GM12878 (cell line): ENCODE measurements around the gene METTL23. TPM values are rescaled to one million over a fixed set of nuclear protein-coding genes. Genes with fewer than 3 reads are reported as not detected.

Source experiments
- ATAC-seq: fragments of 200-7000 bp; cut with Tn5 transposase; 3 replicates; pipeline ENCODE4 v1.9.1; 2020; ENCODE audit warnings: mild to moderate bottlenecking, moderate library complexity
- BruUV-seq: library from RNA; stranded (reverse); fragments of 400-500 nt; replicated peaks from 2 replicates; lab custom pipeline; 2021; lab: Mats Ljungman, UMichigan
- CTCF ChIA-PET: fragments of 300-600 bp; sonication (Branson Sonifier 250); formaldehyde crosslinking; extraction: SDS; loops from one replicate; lab custom pipeline; 2021; ENCODE audit warnings: inconsistent platforms; lab: Yijun Ruan, JAX
- POLR2A ChIA-PET: fragments of 350-600 bp; formaldehyde crosslinking; extraction: SDS; loops from one replicate; lab custom pipeline; 2021; ENCODE audit warnings: inconsistent platforms; lab: Charles Lee
- RAD21 ChIA-PET: fragments of 300-600 bp; sonication (Branson Sonifier 250); formaldehyde crosslinking; loops from one replicate; lab custom pipeline; 2023; ENCODE audit warnings: antibody characterized with exemption; ENCODE audit not compliant: unreplicated experiment; lab: Charles Lee
- SMC1A ChIA-PET: fragments of 300-600 bp; sonication (Branson Sonifier 250); formaldehyde crosslinking; loops from one replicate; lab custom pipeline; 2023; ENCODE audit not compliant: unreplicated experiment, uncharacterized antibody; lab: Charles Lee
- DNase-seq: peaks from one replicate; pipeline ENCODE4 v3.0.0-alpha.2; 2011; ENCODE audit warnings: low read depth, low spot score
- FAIRE-seq: peaks from 3 replicates; lab custom pipeline; 2011; peaks lifted over from hg19 to GRCh38; lab: Jason Lieb, UNC
- H2AFZ ChIP-seq: 2 replicates; pipeline ENCODE4 v1.6.0; 2011; ENCODE audit warnings: low read depth, low read length, control low read depth; ENCODE audit not compliant: control insufficient read depth
- H3K27ac ChIP-seq: 2 replicates; pipeline ENCODE4 v1.5.1; 2011; ENCODE audit warnings: control low read depth; ENCODE audit not compliant: control insufficient read depth, insufficient read depth
- H3K27me3 ChIP-seq, 2 experiments: replicated peaks in 1 of 2; 2 replicates each; pipeline versions ENCODE4 v1.6.0 to v1.6.1; 2011; ENCODE audit warnings: low read length in 1 of 2; ENCODE audit not compliant: control insufficient read depth in 2 of 2, insufficient read depth in 2 of 2
- H3K36me3 ChIP-seq, 2 experiments: 2 replicates each; pipeline ENCODE4 v1.5.1; 2011; ENCODE audit warnings: low read length in 1 of 2; ENCODE audit not compliant: control insufficient read depth in 2 of 2, insufficient read depth in 2 of 2
- H3K4me1 ChIP-seq: 2 replicates; pipeline ENCODE4 v1.6.1; 2011; ENCODE audit warnings: mild to moderate bottlenecking, low read length, moderate library complexity, mixed read lengths; ENCODE audit not compliant: control insufficient read depth, insufficient read depth
- H3K4me2 ChIP-seq: 2 replicates; pipeline ENCODE4 v1.6.0; 2011; ENCODE audit warnings: control low read depth; ENCODE audit not compliant: control insufficient read depth, insufficient read depth
- H3K4me3 ChIP-seq: fragments of 200-600 bp; sonication (generic); 2 replicates; pipeline ENCODE4 v1.5.1; 2016
- H3K79me2 ChIP-seq: 2 replicates; pipeline ENCODE4 v1.6.0; 2011; ENCODE audit warnings: low read length; ENCODE audit not compliant: control insufficient read depth, insufficient read depth
- H3K9ac ChIP-seq: 2 replicates; pipeline ENCODE4 v1.8.0; 2011; ENCODE audit warnings: low read length, control low read depth, mixed read lengths; ENCODE audit not compliant: control insufficient read depth, insufficient read depth
- H3K9me3 ChIP-seq: replicated peaks from 3 replicates; pipeline ENCODE4 v1.5.1; 2011; ENCODE audit warnings: mild to moderate bottlenecking, low read length; ENCODE audit not compliant: control insufficient read depth, insufficient read depth
- H4K20me1 ChIP-seq: 2 replicates; pipeline ENCODE4 v1.6.0; 2011; ENCODE audit not compliant: control insufficient read depth, insufficient read depth
- ASH2L ChIP-seq: fragments of 300-600, 200-600 bp; sonication (generic); IDR thresholded peaks from 2 replicates; pipeline ENCODE4 v1.6.1; 2017; ENCODE audit warnings: low read depth, mild to moderate bottlenecking, borderline replicate concordance
- BACH1 ChIP-seq: fragments of 450-650 bp; IDR thresholded peaks from 2 replicates; pipeline ENCODE4 v1.6.1; 2017; ENCODE audit warnings: mild to moderate bottlenecking, borderline replicate concordance
- BMI1 ChIP-seq: fragments of 450-650 bp; IDR thresholded peaks from 2 replicates; pipeline ENCODE4 v1.6.1; 2016; ENCODE audit warnings: mild to moderate bottlenecking, moderate library complexity, borderline replicate concordance
- CHD2 ChIP-seq: IDR thresholded peaks from 2 replicates; pipeline ENCODE4 v1.6.1; 2011; ENCODE audit warnings: low read depth, low read length, improper control_type of control experiment, borderline replicate concordance
- DPF2 ChIP-seq: fragments of 450-650 bp; IDR thresholded peaks from 2 replicates; pipeline ENCODE4 v1.6.1; 2017; ENCODE audit warnings: mild to moderate bottlenecking
- EED ChIP-seq: sonication (generic); IDR thresholded peaks from 2 replicates; pipeline ENCODE4 v1.6.1; 2016; ENCODE audit warnings: antibody characterized with exemption, low read depth
- EZH2 ChIP-seq: IDR thresholded peaks from 2 replicates; pipeline ENCODE4 v1.6.1; 2012; ENCODE audit warnings: low read depth, mild to moderate bottlenecking, control low read depth, inconsistent platforms, low read length, borderline replicate concordance; ENCODE audit not compliant: control insufficient read depth
- IKZF1 ChIP-seq: fragments of 450-650 bp; conservative IDR thresholded peaks from 2 replicates; pipeline ENCODE4 v1.6.1; 2017; ENCODE audit warnings: antibody characterized with exemption, mild to moderate bottlenecking
- IRF4 ChIP-seq: IDR thresholded peaks from 2 replicates; pipeline ENCODE4 v1.6.1; 2011; ENCODE audit warnings: low read depth, low read length
- MLLT1 ChIP-seq: fragments of 450-650 bp; IDR thresholded peaks from 2 replicates; pipeline ENCODE4 v1.6.1; 2016; ENCODE audit warnings: mild to moderate bottlenecking
- MYC ChIP-seq: IDR thresholded peaks from 2 replicates; pipeline ENCODE4 v1.6.1; 2011; ENCODE audit warnings: mild to moderate bottlenecking, low read length, moderate library complexity, inconsistent platforms; ENCODE audit not compliant: insufficient read depth, insufficient replicate concordance, insufficient read length, severe bottlenecking
- PAX8 ChIP-seq: fragments of 450-650 bp; IDR thresholded peaks from 2 replicates; pipeline ENCODE4 v1.6.1; 2017; ENCODE audit warnings: mild to moderate bottlenecking, moderate library complexity
- POLR2AphosphoS2 ChIP-seq: IDR thresholded peaks from 2 replicates; pipeline ENCODE4 v1.6.1; 2011; ENCODE audit warnings: low read depth, mild to moderate bottlenecking, low read length, improper control_type of control experiment, moderate library complexity
- SIX5 ChIP-seq: IDR thresholded peaks from 2 replicates; pipeline ENCODE4 v1.6.1; 2011; ENCODE audit warnings: mild to moderate bottlenecking, low read depth, low read length, moderate library complexity; ENCODE audit not compliant: severe bottlenecking
- SMARCA5 ChIP-seq: fragments of 450-650 bp; IDR thresholded peaks from 2 replicates; pipeline ENCODE4 v1.6.1; 2017; ENCODE audit warnings: mild to moderate bottlenecking
- ZZZ3 ChIP-seq: IDR thresholded peaks from 2 replicates; pipeline ENCODE4 v1.6.1; 2011; ENCODE audit warnings: low read depth; ENCODE audit not compliant: control insufficient read depth, insufficient read length
- WGBS: methylation state at CpG from one replicate; pipeline ENCODE4 v1.1.6; 2016; ENCODE audit warnings: low lambda C conversion rate; ENCODE audit not compliant: insufficient replicate concordance, insufficient coverage; ENCODE audit errors: missing lambda C conversion rate; 5-methylcytosine and 5-hydroxymethylcytosine counted together
- in situ Hi-C: fragments of 300-500 bp; cut with MboI; formaldehyde crosslinking; loops from 9 replicates; pipeline ENCODE4 v1.14.3; 2018; ENCODE audit warnings: mixed read lengths
- intact Hi-C: fragments of 100-400 bp; cut with micrococcal nuclease; formaldehyde crosslinking; loops from one replicate; pipeline ENCODE4 v1.14.2; 2022; ENCODE audit not compliant: unreplicated experiment
- polyA plus RNA-seq, 11 experiments: library from polyadenylated mRNA; depleted of rRNA in 4 of 11; unstranded in 6 of 11; stranded (reverse) in 5 of 11; fragments of >200 nt; fragmentation: Nextera tagmentation in 4 of 11; fragmentation: Illumina TruSeq in 1 of 11; extraction: Ambion mirVana in 4 of 11; extraction: Trizol in 1 of 11; gene quantifications; 1 replicate in 1 of 11; 2 replicates in 10 of 11; pipeline versions ENCODE4 v1.2.1 to v1.2.3, GENCODE V29; 2011 to 2016; ENCODE audit warnings: inconsistent platforms in 2 of 11, missing spikeins in 2 of 11, low read depth in 1 of 11
- total RNA-seq, 4 experiments: library from RNA; depleted of rRNA in 3 of 4; stranded (reverse); fragments of >200 nt in 3 of 4; fragmentation: Illumina TruSeq in 1 of 4; extraction: Trizol in 1 of 4; gene quantifications; 2 replicates each; pipeline versions ENCODE4 v1.2.1 to v1.2.3, GENCODE V29; 2013 to 2021
- TF ChIP-seq, protein P1 (sequence below): IDR thresholded peaks from 2 replicates; pipeline ENCODE4 v1.6.1; 2011; ENCODE audit warnings: borderline replicate concordance, low read depth, mild to moderate bottlenecking, moderate library complexity, mixed read lengths, low read length; ENCODE audit not compliant: insufficient read depth; ENCODE audit errors: extremely low read length
- TF ChIP-seq, protein P2 (sequence below): fragments of 450-650 bp; formaldehyde crosslinking; IDR thresholded peaks from 2 replicates; pipeline ENCODE4 v1.5.0; 2022; ENCODE audit warnings: mild to moderate bottlenecking, missing genetic modification characterization

Gene METTL23
- total and polyA plus RNA-seq, 10 of the 15 experiments (the other 5 are each of a cell fraction or from before 2014, with no cell fraction given), result 25.6 to 61.5 (median 30.9) TPM

DNA sequence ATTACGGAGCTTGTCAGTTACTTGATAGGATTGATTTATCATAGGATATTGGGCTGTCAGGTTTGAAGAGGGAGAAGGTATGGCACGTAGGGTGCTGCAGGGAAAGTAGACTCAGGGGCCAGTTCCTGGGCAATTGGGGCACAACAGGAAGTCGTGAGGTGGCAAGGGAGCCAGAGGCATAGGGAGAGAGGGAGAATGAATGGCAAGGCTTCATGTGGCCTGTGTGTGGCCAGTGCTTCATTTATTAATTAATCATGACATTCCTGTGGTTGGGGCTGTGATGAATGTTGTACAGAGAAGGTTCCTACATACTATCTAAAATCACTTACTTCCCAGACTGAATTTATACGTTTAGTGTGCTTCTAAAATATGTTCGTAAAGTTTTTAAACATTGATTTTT lies 30.6 kb downstream of the METTL23 start:
- no peak overlapping the region for H3K4me3 ChIP-seq
- FAIRE-seq, result no peak
- H4K20me1 ChIP-seq, result no peaks in the 10 kb centered on the region
- in situ Hi-C loops (no loop called here), intact Hi-C loops (no loop called here)
- no peak overlapping the region for H3K9ac ChIP-seq
- no peak overlapping the region for H2AFZ ChIP-seq
- ATAC-seq, result no peak
- TF ChIP-seq BMI1 (no peak), CHD2 (no peak), EZH2 (no peak), SMARCA5 (no peak), DPF2 (no peak), SIX5 (no peak), MYC (no peak), IKZF1 (no peak), IRF4 (no peak), ZZZ3 (no peak), POLR2AphosphoS2 (no peak), PAX8 (no peak), EED (no peak), BACH1 (no peak), MLLT1 (no peak), ASH2L (no peak)
- TF ChIP-seq, protein P1, sequence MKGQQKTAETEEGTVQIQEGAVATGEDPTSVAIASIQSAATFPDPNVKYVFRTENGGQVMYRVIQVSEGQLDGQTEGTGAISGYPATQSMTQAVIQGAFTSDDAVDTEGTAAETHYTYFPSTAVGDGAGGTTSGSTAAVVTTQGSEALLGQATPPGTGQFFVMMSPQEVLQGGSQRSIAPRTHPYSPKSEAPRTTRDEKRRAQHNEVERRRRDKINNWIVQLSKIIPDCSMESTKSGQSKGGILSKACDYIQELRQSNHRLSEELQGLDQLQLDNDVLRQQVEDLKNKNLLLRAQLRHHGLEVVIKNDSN, result no peak
- TF ChIP-seq, protein P2, sequence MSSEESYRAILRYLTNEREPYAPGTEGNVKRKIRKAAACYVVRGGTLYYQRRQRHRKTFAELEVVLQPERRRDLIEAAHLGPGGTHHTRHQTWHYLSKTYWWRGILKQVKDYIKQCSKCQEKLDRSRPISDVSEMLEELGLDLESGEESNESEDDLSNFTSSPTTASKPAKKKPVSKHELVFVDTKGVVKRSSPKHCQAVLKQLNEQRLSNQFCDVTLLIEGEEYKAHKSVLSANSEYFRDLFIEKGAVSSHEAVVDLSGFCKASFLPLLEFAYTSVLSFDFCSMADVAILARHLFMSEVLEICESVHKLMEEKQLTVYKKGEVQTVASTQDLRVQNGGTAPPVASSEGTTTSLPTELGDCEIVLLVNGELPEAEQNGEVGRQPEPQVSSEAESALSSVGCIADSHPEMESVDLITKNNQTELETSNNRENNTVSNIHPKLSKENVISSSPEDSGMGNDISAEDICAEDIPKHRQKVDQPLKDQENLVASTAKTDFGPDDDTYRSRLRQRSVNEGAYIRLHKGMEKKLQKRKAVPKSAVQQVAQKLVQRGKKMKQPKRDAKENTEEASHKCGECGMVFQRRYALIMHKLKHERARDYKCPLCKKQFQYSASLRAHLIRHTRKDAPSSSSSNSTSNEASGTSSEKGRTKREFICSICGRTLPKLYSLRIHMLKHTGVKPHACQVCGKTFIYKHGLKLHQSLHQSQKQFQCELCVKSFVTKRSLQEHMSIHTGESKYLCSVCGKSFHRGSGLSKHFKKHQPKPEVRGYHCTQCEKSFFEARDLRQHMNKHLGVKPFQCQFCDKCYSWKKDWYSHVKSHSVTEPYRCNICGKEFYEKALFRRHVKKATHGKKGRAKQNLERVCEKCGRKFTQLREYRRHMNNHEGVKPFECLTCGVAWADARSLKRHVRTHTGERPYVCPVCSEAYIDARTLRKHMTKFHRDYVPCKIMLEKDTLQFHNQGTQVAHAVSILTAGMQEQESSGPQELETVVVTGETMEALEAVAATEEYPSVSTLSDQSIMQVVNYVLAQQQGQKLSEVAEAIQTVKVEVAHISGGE (CRISPR knock-in tag), result no peak
- CTCF ChIA-PET, result no interaction called here
- no peak overlapping the region for H3K4me2 ChIP-seq
- H3K36me3 ChIP-seq, result peaks cover 0 to 13% of the 10 kb centered on the region in 2 experiments; a peak in 2 of 4 replicates
- H3K27me3 ChIP-seq, result no peaks in the 10 kb centered on the region
- H3K4me1 ChIP-seq, result no peaks in the 10 kb centered on the region; the same call in 1 of the 2 replicates
- whole genome bisulfite sequencing, result over 99% methylated on average over 5 of the region's 5 CpGs
- no peaks in the 10 kb centered on the region for H3K79me2 ChIP-seq
- RAD21 ChIA-PET, result no interaction called here
- H3K9me3 ChIP-seq, result no peaks in the 10 kb centered on the region
- SMC1A ChIA-PET, result no interaction called here
- no TSS peak for BruUV-seq
- H3K27ac ChIP-seq, result no peak overlapping the region
- DNase-seq, result no peak
- POLR2A ChIA-PET, result no interaction called here
